KBM-7 (cell line): ENCODE results near the gene RSU1.
"Not testable (repeated sequence)": the region's sequence is repeated elsewhere in the genome, so short reads cannot be mapped to it uniquely, and the experiment has no call there.

ENCODE experiments used
- DNase-seq: peaks from one replicate; pipeline ENCODE4 v3.0.0-alpha.2; 2015
- in situ Hi-C: fragments of 300-500 bp; cut with MboI; formaldehyde crosslinking; loops from 2 replicates; pipeline ENCODE4 v1.14.3; 2020; ENCODE audit warnings: low sequenced_read_pairs, low pct_unique_long_range_greater_than_20kb, mixed read lengths

The RSU1 gene

GRCh38 chr10:16754765-16755164 lies 62.5 kb downstream of the RSU1 start:
- in situ Hi-C loops, result no loop called here
- no peak for DNase-seq

DNA sequence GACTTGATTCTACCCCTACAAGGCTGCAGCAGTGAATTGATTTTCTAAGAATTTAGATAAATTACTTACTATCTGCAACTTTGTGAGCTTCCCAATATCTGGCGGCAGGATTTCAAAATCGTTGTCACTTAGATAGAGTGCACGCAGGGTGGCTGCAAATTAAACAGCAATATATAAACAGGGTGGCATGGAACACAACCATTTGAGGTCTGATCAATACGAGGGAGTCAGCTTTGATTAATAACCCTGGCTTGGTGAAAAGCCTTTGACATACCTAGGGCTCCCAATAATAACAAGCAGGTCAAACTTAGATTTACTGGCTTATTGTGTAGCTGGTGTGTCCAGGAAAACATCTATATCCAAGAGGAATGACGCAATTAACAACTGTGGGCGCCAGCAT lies 64.4 kb downstream of the RSU1 start:
- in situ Hi-C loops, DNase-seq: not testable (repeated sequence)

DNA sequence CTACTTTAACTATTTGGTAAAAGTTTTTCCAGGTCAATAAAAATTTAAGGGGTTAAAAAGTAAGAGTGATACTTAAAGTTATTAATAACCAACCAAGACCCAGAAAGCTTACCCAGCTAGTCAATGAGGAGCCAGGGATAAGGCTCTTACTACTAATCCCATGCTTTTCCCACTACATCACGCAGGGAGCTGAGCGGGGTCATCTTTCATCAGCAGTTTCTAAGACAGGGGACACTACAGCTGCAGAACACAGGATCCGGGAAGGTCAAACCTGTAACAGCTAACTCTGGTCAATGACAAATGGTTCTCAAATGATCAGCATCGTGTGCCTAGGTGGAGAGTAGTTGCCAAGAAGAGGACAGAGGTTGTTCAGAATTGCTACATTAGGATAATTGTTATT lies 65.1 kb downstream of the RSU1 start:
- no peak for DNase-seq
- in situ Hi-C loops, result no loop called here

- no peak for DNase-seq
- in situ Hi-C loops, result no loop called here
These were observed 66.0 kb downstream of the RSU1 start for GRCh38 chr10:16751244-16751643.

DNA sequence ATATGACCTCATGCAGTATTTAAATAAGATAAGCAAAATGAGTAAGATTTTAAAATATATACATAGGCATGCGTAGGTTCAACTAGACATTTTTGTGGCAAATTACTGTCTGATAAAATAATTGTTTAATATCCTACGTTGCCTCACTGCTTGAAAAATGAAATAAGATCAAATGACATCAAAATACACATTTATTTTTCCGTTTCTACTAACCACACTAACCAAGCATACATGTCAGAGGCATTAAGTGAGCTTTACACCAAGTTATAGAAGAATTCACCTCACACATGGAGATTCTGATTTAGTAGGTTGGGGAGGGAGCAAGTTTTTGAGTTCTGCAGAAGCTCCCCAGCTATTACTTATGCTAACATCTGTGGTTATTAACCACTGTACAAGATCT lies 66.8 kb downstream of the RSU1 start:
- in situ Hi-C loops, result no loop called here

DNA sequence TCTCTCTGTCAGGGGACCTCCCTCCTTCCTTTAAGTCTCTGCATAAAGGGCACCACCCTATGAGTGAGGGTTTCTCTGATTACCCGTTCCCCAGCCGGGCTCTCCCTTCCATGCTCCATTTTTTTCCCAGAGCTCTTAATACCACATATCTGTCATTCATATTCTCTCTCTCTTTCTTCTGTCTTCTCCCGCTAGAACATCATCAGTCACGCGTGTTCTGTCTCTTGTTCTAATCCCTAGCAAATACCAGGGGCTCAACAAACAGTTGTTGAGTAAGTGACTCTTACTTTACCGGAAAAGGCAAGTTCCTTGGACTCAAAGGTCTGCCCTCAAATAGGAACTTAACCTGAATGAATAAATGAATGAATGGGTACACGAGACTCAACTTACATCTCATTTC lies 68.5 kb downstream of the RSU1 start:
- in situ Hi-C loops, result no loop called here
- DNase-seq, result no peak

More for the DNA sequence above, 66.8 kb downstream of the RSU1 start:
- DNase-seq, result no peak

- in situ Hi-C loops, result no loop called here
- DNase-seq, result no peak
These were observed 70.4 kb downstream of the RSU1 start for GRCh38 chr10:16746856-16747255.

- in situ Hi-C loops, result no loop called here
- DNase-seq, result no peak
These were observed 72.2 kb downstream of the RSU1 start for GRCh38 chr10:16745061-16745460.

DNA sequence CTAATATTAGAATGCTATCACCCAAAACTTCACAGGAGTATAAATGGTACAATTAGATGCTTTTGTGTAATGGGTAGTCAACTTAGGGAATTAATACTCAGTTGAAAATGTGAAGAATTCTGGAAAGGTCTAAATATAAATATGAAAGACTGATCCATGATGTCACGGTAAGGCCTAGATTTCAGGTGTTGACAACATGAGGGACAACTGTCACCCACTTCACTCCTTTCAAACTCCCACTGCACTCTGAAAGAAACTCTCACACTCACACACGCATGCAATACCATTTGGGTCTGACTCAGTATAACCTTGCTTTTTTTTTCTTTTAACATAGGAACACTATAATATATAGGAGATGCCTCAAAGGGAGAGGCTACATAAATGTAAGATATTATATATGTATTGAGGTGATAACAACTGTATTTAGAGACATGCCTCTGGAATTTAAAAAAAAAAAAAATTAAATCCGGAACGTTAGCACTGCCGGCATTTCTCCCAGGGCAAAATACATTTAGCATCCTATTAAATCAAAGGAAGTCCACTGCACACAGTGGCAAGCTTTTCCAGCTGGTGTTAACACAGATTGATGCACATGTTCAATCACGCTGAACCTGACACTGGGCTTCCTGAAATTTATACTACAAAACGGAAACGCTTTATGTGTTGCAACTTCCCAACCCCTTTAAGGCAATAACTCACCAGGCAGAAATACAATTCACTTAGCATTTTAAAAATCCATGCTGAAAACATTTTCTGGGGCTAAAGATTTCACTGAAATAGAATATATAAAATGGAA lies 74.9 kb downstream of the RSU1 start:
- peak; percentile 52 for DNase-seq

GRCh38 chr10:16741540-16741939 lies 75.7 kb downstream of the RSU1 start:
- DNase-seq, result no peak
- in situ Hi-C loops, result no loop called here

More for the DNA sequence above, 74.9 kb downstream of the RSU1 start:
- in situ Hi-C loops, result no loop called here

DNA sequence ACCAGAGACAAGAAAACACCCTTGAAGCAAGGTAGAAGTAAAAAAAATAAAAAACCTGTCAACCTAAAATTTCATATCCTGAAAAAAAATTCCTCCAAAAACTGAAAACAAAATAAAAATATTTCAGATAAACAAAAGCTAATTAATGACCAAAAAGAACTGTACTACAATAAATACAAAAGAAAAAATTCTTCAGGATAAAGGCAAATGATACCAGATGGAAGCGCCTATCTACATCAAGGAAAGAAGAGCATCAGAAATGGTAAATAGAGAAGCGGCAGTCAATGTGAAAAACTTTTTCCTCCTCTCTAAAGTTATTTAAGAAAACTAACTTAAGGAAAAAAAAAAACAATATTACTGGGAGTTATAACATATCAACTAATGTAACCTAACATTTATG lies 79.8 kb downstream of the RSU1 start:
- DNase-seq, result no peak
- in situ Hi-C loops, result no loop called here

- DNase-seq, result no peak
- in situ Hi-C loops, result no loop called here
These were observed 81.6 kb downstream of the RSU1 start for GRCh38 chr10:16735671-16736070.

DNA sequence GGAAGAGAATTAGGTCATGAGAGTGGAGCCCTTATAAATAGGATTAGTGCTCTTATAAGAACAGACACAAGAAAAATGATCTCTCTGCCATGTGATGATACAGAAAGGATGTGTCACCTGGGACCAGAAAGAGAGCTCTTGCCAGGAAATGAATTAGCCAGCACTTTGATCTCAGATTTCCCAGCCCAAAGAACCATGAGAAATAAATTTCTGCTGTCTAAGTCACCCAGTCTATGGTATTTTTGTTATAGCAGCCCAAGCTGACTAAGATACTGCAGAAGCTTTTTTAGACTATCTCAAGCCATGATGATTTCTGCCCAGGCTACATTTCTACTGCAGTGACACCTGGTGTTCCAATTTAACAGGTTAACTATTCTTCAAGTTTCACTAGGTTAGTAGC lies 84.8 kb downstream of the RSU1 start:
- in situ Hi-C loops, result no loop called here

DNA sequence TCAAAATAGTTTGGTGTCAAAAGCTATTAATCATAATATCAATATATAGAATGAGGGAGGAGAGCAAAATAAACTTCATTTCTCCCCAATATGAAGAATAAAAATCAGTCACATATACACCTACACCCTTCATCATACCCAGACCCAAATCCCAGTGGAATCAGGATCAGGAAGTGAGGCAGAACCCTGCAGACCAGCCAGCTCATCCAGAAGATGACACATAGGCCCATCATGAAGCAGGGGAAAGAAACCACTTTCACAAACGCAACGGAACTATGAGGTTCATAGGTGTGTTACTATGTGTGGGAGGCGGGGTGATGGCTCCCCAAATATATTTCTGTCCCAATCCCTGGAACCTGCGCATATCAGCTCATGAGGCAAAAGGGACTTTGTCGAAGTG lies 89.0 kb downstream of the RSU1 start:
- in situ Hi-C loops, result no loop called here
- no peak for DNase-seq

More for the DNA sequence above, 84.8 kb downstream of the RSU1 start:
- DNase-seq, result no peak

- in situ Hi-C loops, result no loop called here
These were observed 89.6 kb downstream of the RSU1 start for GRCh38 chr10:16727666-16728065.

DNA sequence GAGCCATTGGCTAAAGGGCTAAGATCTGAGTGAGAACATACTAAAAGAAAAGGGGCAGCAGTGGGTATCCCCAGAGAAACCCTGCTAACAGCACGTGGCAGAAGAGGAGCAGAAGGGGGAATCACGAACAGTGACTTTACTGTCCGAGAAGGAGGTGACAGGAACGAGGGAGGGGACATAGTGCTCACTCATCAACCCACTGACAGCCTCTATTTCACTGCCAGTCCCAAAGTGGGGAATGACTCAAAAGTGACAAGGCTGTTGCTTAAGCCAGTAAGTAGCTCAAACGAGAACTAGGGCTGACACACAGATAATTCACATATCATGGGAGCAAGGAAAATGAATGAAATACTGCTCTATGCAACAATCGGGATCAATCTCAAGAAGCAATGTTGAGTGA lies 92.7 kb downstream of the RSU1 start:
- in situ Hi-C loops, result no loop called here
- no peak for DNase-seq

More at GRCh38 chr10:16727666-16728065, 89.6 kb downstream of the RSU1 start:
- DNase-seq, result no peak

DNA sequence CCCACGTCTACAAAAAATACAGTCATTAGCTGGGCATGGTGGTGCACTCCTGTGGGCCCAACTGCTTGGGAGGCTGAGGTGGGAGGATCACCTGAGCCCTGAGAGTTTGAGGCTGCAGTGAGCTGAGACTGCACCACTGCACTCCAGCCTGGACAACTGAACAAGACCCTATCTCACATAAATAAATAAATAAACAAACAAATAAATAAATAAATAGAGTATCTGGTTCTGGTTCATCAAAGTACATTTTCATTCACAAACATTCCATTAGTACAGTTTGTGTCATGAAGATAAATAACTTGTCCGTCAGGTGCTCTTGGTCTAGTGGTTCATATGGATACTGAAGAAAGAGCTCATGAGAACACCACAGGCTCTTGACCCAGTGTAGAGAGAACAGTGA lies 96.4 kb downstream of the RSU1 start:
- in situ Hi-C loops, result no loop called here

GRCh38 chr10:16717622-16718395 lies 99.4 kb downstream of the RSU1 start:
- in situ Hi-C loops, result no loop called here
- no peak for DNase-seq

More for the DNA sequence above, 96.4 kb downstream of the RSU1 start:
- no peak for DNase-seq

DNA sequence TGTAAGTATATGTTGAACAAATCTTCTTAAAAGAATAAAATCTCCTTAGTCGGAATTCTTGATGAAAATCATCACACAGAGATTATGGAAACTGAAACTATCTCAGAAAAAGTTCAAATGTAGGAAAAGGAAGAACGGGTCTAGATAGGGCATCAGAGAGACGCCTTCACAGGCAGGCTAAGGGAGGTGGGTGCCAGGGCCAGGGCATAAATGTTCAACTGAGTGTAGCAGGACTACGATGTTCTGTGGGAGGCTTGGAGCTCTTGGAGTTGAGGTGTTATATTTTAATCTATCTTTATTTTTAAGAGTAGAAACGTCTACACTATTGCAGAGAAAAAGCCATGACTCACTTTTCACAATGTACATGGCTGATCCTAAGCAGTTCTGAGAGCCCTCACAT lies 101.2 kb downstream of the RSU1 start:
- in situ Hi-C loops, result no loop called here
- no peak for DNase-seq

DNA sequence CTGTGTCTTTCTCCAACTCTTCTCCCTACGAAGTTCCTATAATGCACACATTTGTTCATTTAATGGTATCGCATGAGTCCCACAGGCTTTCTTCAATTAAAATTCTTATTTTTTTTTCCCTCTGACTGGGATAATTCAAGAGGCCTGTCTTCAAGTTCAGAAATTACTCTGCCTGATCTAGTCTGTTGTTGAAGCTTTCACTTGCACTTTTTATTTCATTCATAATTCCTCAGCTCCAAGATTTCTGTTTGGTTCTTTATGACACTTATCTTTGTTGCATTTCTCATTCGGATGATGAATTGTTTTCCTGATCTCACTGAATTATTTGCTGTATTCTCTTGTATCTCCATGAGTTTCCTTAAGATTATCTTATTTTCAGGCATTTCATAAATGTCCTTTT lies 103.9 kb downstream of the RSU1 start:
- no peak for DNase-seq
- in situ Hi-C loops, result no loop called here
